Measurements from ENCODE around the gene THAP11.

THAP11 gene

DNA sequence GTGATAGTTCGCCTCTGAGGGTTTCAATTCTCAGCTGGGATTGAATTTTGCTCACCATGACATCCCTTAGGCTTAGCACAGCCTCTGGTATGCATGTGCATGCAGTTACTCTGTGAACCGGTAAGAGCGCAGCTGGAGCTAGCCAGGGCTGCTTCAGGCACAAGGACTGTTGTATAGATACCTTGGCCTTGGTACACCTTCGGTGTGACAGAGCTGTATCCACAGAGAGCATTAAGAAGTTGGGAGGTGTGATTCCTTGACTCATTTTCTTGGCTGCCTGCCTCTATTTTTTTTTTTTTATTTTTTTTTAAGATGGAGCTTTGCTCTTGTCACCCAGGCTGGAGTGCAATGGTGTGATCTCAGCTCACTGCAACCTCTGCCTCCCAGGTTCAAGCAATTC lies 2.4 kb downstream of the THAP11 start:
- H3K4me1 ChIP-seq (ENCODE audit: insufficient read depth, low read length), result peaks cover 65% of the 10 kb centered on the region
- TF ChIP-seq EZH2 (IDR thresholded peaks at IDR 0.05; ENCODE audit: borderline replicate concordance, low read depth, low read length, severe bottlenecking), result no peak
- TF ChIP-seq, protein P1, sequence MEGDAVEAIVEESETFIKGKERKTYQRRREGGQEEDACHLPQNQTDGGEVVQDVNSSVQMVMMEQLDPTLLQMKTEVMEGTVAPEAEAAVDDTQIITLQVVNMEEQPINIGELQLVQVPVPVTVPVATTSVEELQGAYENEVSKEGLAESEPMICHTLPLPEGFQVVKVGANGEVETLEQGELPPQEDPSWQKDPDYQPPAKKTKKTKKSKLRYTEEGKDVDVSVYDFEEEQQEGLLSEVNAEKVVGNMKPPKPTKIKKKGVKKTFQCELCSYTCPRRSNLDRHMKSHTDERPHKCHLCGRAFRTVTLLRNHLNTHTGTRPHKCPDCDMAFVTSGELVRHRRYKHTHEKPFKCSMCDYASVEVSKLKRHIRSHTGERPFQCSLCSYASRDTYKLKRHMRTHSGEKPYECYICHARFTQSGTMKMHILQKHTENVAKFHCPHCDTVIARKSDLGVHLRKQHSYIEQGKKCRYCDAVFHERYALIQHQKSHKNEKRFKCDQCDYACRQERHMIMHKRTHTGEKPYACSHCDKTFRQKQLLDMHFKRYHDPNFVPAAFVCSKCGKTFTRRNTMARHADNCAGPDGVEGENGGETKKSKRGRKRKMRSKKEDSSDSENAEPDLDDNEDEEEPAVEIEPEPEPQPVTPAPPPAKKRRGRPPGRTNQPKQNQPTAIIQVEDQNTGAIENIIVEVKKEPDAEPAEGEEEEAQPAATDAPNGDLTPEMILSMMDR (IDR thresholded peaks at IDR 0.05; ENCODE audit: borderline replicate concordance, extremely low read depth, low read length, poor library complexity, severe bottlenecking), result no peak
- H2AFZ ChIP-seq (ENCODE audit: low read depth, low read length), result no peak overlapping the region
- H3K27ac ChIP-seq (ENCODE audit: low read length), result 0 out of 2 replicates have a peak overlapping the region, but pooled peaks have one; percentile 30
- ATAC-seq (ENCODE audit: insufficient read depth, low read depth) (no peak), DNase-seq (no peak)
- peak overlapping the region; percentile 92 for H3K4me2 ChIP-seq (ENCODE audit: insufficient read depth, low read length)
- H3K36me3 ChIP-seq (ENCODE audit: insufficient read depth, low read length), result peaks cover 29% of the 10 kb centered on the region
- peaks cover 44% of the 10 kb centered on the region for H4K20me1 ChIP-seq (ENCODE audit: insufficient read depth, low read length)
- H3K4me3 ChIP-seq (ENCODE audit: low read depth in 1 of 2, low read length in 2 of 2), result peak overlapping the region in 1 of 2 experiments; percentile 71; a peak in 1 of 4 replicates
- peaks cover 66% of the 10 kb centered on the region for H3K79me2 ChIP-seq (ENCODE audit: insufficient read depth, low read length)
- no peaks in the 10 kb centered on the region for H3K9me3 ChIP-seq (ENCODE audit: insufficient read depth, low read length, severe bottlenecking)
- H3K27me3 ChIP-seq (ENCODE audit: insufficient read depth, low read length, poor library complexity), result no peaks in the 10 kb centered on the region
- H3K9ac ChIP-seq (ENCODE audit: low read depth, low read length), result peak overlapping the region; percentile 62

DNA sequence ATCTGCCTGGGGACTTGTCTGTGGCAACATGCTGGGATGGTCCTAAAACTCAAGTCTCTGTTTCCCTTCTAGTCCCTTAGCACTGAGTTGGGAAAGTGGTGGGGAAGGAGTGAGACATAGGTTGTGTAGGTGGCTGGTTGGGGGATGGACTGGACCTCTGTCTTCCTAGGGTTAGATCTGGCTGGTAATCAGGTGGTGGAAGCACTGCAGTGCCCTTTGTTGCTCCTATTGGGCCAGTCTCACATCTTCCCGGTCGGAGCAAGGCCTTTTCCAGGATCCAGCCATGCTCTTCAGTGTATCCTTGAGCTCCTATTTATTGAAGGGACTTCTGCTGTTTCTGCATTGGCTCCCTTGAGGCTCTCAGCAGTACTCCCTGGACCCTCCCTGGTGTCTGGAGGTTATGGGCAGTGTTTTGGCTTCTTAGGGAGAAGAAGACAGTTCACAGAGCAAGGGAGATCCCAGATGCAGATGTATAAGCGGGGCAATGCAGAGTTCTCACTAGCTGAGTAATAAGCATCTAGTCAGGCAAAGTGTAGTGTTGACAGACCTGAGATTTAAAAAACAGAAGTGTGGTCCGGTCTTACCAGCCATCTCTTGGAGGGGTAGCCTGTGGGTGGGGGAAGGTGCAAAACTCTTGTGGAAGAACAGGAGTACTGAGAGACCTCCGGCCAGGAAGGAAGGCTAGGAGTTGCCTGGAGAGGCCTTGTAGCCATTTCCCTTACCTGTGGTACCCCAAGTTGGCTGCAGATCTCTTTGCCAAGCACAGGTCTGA lies 3.4 kb downstream of the THAP11 start:
- peaks cover 51% of the 10 kb centered on the region for H4K20me1 ChIP-seq (ENCODE audit: insufficient read depth, low read length)
- DNase-seq, result no peak

DNA sequence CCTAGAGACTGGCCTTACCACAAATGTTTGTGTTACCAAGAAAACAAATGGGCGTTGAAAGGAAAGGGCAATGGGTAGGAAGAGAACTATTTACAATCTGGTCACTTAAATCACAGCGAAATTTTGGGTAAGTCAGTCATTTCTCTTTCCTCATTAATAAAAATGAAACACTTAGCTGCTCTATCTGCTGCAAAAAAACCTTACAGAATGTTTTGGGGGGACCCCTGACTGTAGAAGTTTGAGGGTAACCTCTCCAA lies 3.9 kb downstream of the THAP11 start:
- Histone ChIP-seq H3K36me3 (ENCODE audit: insufficient read depth, low read length) (peaks cover 37% of the 10 kb centered on the region), H3K4me3 (ENCODE audit: low read depth in 1 of 2, low read length in 2 of 2) (peak overlapping the region; percentile 98 to 99; a peak in 3 of 4 replicates), H3K4me1 (ENCODE audit: insufficient read depth, low read length) (peaks cover 65% of the 10 kb centered on the region), H3K27ac (ENCODE audit: low read length) (peak overlapping the region; percentile 86), H3K27me3 (ENCODE audit: insufficient read depth, low read length, poor library complexity) (no peaks in the 10 kb centered on the region), H3K9me3 (ENCODE audit: insufficient read depth, low read length, severe bottlenecking) (no peaks in the 10 kb centered on the region), H3K4me2 (ENCODE audit: insufficient read depth, low read length) (peak overlapping the region; percentile 79), H3K9ac (ENCODE audit: low read depth, low read length) (peak overlapping the region; percentile 95), H2AFZ (ENCODE audit: low read depth, low read length) (peak overlapping the region; percentile 73), H3K79me2 (ENCODE audit: insufficient read depth, low read length) (peaks cover 79% of the 10 kb centered on the region), H4K20me1 (ENCODE audit: insufficient read depth, low read length) (peaks cover 55% of the 10 kb centered on the region)
- DNase-seq (no peak), ATAC-seq (ENCODE audit: insufficient read depth, low read depth) (no peak)
- TF ChIP-seq, protein P1 (IDR thresholded peaks at IDR 0.05; ENCODE audit: borderline replicate concordance, extremely low read depth, low read length, poor library complexity, severe bottlenecking), result no peak
- no peak for TF ChIP-seq EZH2 (IDR thresholded peaks at IDR 0.05; ENCODE audit: borderline replicate concordance, low read depth, low read length, severe bottlenecking)

More for the DNA sequence above, 3.4 kb downstream of the THAP11 start:
- Histone ChIP-seq H2AFZ (ENCODE audit: low read depth, low read length) (peak overlapping the region; percentile 73), H3K9ac (ENCODE audit: low read depth, low read length) (peak overlapping the region; percentile 95), H3K4me3 (ENCODE audit: low read depth in 1 of 2, low read length in 2 of 2) (peak overlapping the region; percentile 98 to 99; a peak in 3 of 4 replicates), H3K9me3 (ENCODE audit: insufficient read depth, low read length, severe bottlenecking) (no peaks in the 10 kb centered on the region), H3K79me2 (ENCODE audit: insufficient read depth, low read length) (peaks cover 75% of the 10 kb centered on the region), H3K27me3 (ENCODE audit: insufficient read depth, low read length, poor library complexity) (no peaks in the 10 kb centered on the region), H3K4me2 (ENCODE audit: insufficient read depth, low read length) (peak overlapping the region; percentile 79), H3K36me3 (ENCODE audit: insufficient read depth, low read length) (peaks cover 34% of the 10 kb centered on the region), H3K4me1 (ENCODE audit: insufficient read depth, low read length) (peaks cover 65% of the 10 kb centered on the region), H3K27ac (ENCODE audit: low read length) (peak overlapping the region; percentile 86)
- no peak for TF ChIP-seq EZH2 (IDR thresholded peaks at IDR 0.05; ENCODE audit: borderline replicate concordance, low read depth, low read length, severe bottlenecking)
- TF ChIP-seq, protein P1 (IDR thresholded peaks at IDR 0.05; ENCODE audit: borderline replicate concordance, extremely low read depth, low read length, poor library complexity, severe bottlenecking), result no peak
- no peak for ATAC-seq (ENCODE audit: insufficient read depth, low read depth)
